ENCODE results near the gene CBX3.
"Not testable (repeated sequence)": the region's sequence is repeated elsewhere in the genome, so short reads cannot be mapped to it uniquely, and the experiment has no call there.

CBX3 gene

GRCh38 chr7:26233902-26234511 lies 32.5 kb downstream of the CBX3 start:
- DNase-seq, result peak; percentile 71 to 79

GRCh38 chr7:26237035-26237807 lies 35.7 kb downstream of the CBX3 start:
- no peak for DNase-seq

More at GRCh38 chr7:26233902-26234511, 32.5 kb downstream of the CBX3 start:
- TF ChIP-seq POLR2A (IDR thresholded peaks at IDR 0.05; ENCODE audit: low read length), result no peak
- no peak for TF ChIP-seq GATA1 (IDR thresholded peaks at IDR 0.05; ENCODE audit: low read depth, low read length)

GRCh38 chr7:26238032-26238431 lies 36.5 kb downstream of the CBX3 start:
- TF ChIP-seq POLR2A (IDR thresholded peaks at IDR 0.05; ENCODE audit: low read length) (no peak), GATA1 (IDR thresholded peaks at IDR 0.05; ENCODE audit: low read depth, low read length) (no peak)
- no peak for DNase-seq

More at GRCh38 chr7:26237035-26237807, 35.7 kb downstream of the CBX3 start:
- no peak for TF ChIP-seq GATA1 (IDR thresholded peaks at IDR 0.05; ENCODE audit: low read depth, low read length)
- no peak for TF ChIP-seq POLR2A (IDR thresholded peaks at IDR 0.05; ENCODE audit: low read length)

- no peak for DNase-seq
- TF ChIP-seq GATA1 (IDR thresholded peaks at IDR 0.05; ENCODE audit: low read depth, low read length), result no peak
These were observed 43.6 kb downstream of the CBX3 start for GRCh38 chr7:26245150-26245549.

GRCh38 chr7:26250239-26250638 lies 48.7 kb downstream of the CBX3 start:
- TF ChIP-seq GATA1 (IDR thresholded peaks at IDR 0.05; ENCODE audit: low read depth, low read length), result no peak
- no peak for TF ChIP-seq POLR2A (IDR thresholded peaks at IDR 0.05; ENCODE audit: low read length)
- no peak for DNase-seq

- DNase-seq, result not testable (repeated sequence)
These were observed 60.3 kb downstream of the CBX3 start for GRCh38 chr7:26261866-26262265.

Data from erythroblast (primary cell).